Keratinocyte (primary cell): ENCODE measurements around the gene EXOC6B. TPM values are rescaled to one million over a fixed set of nuclear protein-coding genes. Genes with fewer than 3 reads are reported as not detected.

ENCODE experiments used
- DNase-seq: peaks from one replicate; pipeline ENCODE4 v3.0.0-alpha.2; 2011; ENCODE audit warnings: low read depth, missing footprints, low spot score
- FAIRE-seq: peaks from 2 replicates; lab custom pipeline; 2011; peaks lifted over from hg19 to GRCh38; lab: Jason Lieb, UNC
- H2AFZ ChIP-seq: 2 replicates; pipeline ENCODE4 v1.6.0; 2012; ENCODE audit warnings: low read length, control low read depth, inconsistent platforms; ENCODE audit not compliant: control insufficient read depth
- H3K27ac ChIP-seq: 2 replicates; pipeline ENCODE4 v1.5.1; 2011; ENCODE audit warnings: low read length; ENCODE audit not compliant: control insufficient read depth, insufficient read depth
- H3K27me3 ChIP-seq: 3 replicates; pipeline ENCODE4 v1.6.0; 2011; ENCODE audit warnings: low read length; ENCODE audit not compliant: control insufficient read depth, insufficient read depth; ENCODE audit errors: extremely low read depth
- H3K36me3 ChIP-seq, 2 experiments: 2 replicates in 1 of 2; 3 replicates in 1 of 2; pipeline ENCODE4 v1.5.1; 2011; ENCODE audit warnings: low read length in 2 of 2, mild to moderate bottlenecking in 1 of 2; ENCODE audit not compliant: control insufficient read depth in 2 of 2, insufficient read depth in 2 of 2; ENCODE audit errors: extremely low read depth in 1 of 2
- H3K4me1 ChIP-seq: 3 replicates; pipeline ENCODE4 v1.5.1; 2011; ENCODE audit warnings: low read length; ENCODE audit not compliant: control insufficient read depth, insufficient read depth; ENCODE audit errors: extremely low read depth
- H3K4me2 ChIP-seq: 3 replicates; pipeline ENCODE4 v1.6.0; 2011; ENCODE audit warnings: low read depth, low read length; ENCODE audit not compliant: control insufficient read depth, insufficient read depth; ENCODE audit errors: extremely low read depth
- H3K4me3 ChIP-seq, 3 experiments: fragments of 200-600 bp in 1 of 3; sonication (generic) in 1 of 3; 2 replicates in 2 of 3; 3 replicates in 1 of 3; pipeline ENCODE4 v1.5.1; 2011 to 2016; ENCODE audit warnings: low read length in 3 of 3, mild to moderate bottlenecking in 3 of 3, control low read depth in 2 of 3, inconsistent platforms in 1 of 3, low read depth in 1 of 3, mixed read lengths in 1 of 3, mixed run types in 1 of 3, moderate library complexity in 1 of 3; ENCODE audit not compliant: control insufficient read depth in 2 of 3, insufficient read depth in 2 of 3; ENCODE audit errors: extremely low read depth in 1 of 3
- H3K79me2 ChIP-seq: 2 replicates; pipeline ENCODE4 v1.6.0; 2012; ENCODE audit warnings: low read length; ENCODE audit not compliant: control insufficient read depth, insufficient read depth
- H3K9ac ChIP-seq: 3 replicates; pipeline ENCODE4 v1.6.0; 2011; ENCODE audit warnings: low read length; ENCODE audit not compliant: control insufficient read depth, insufficient read depth; ENCODE audit errors: extremely low read depth
- H3K9me1 ChIP-seq: 3 replicates; pipeline ENCODE4 v1.6.0; 2011; ENCODE audit warnings: low read length; ENCODE audit not compliant: control insufficient read depth, insufficient read depth; ENCODE audit errors: extremely low read depth
- H3K9me3 ChIP-seq: 2 replicates; pipeline ENCODE4 v1.5.1; 2012; ENCODE audit warnings: low read depth, low read length; ENCODE audit not compliant: control insufficient read depth
- H4K20me1 ChIP-seq: 3 replicates; pipeline ENCODE4 v1.6.0; 2011; ENCODE audit warnings: low read length; ENCODE audit not compliant: control insufficient read depth, insufficient read depth; ENCODE audit errors: extremely low read depth
- CTCF ChIP-seq, 3 experiments: IDR thresholded peaks in 1 of 3; conservative IDR thresholded peaks in 1 of 3; optimal IDR thresholded peaks in 1 of 3; 2 replicates in 2 of 3; 3 replicates in 1 of 3; pipeline versions ENCODE3 to v1.5.1; 2011; ENCODE audit warnings: low read length in 3 of 3, mild to moderate bottlenecking in 3 of 3, moderate library complexity in 2 of 3, control low read depth in 1 of 3, inconsistent platforms in 1 of 3; ENCODE audit not compliant: insufficient read depth in 2 of 3; ENCODE audit errors: extremely low read depth in 1 of 3
- EZH2 ChIP-seq: IDR thresholded peaks from one replicate; pipeline ENCODE4 v1.6.1; 2012; ENCODE audit warnings: inconsistent platforms, mild to moderate bottlenecking, low read length, moderate library complexity
- dilution Hi-C: fragments of 300-500 bp; cut with MboI; formaldehyde crosslinking; loops from one replicate; pipeline ENCODE4 v1.7.0; 2020; ENCODE audit warnings: low sequenced_read_pairs; ENCODE audit not compliant: extremely low pct_ligation_motif_present
- polyA plus RNA-seq, 5 experiments: library from polyadenylated mRNA; depleted of rRNA in 3 of 5; stranded (reverse) in 3 of 5; stranded (forward) in 1 of 5; unstranded in 1 of 5; fragments of >200 nt; gene quantifications; 1 replicate in 1 of 5; 2 replicates in 3 of 5; 3 replicates in 1 of 5; pipeline versions ENCODE4 v1.2.1 to v1.2.3, GENCODE V29; 2011 to 2012; ENCODE audit warnings: missing spikeins in 2 of 5, low read depth in 1 of 5, low replicate concordance in 1 of 5

EXOC6B gene
- polyA plus RNA-seq, 1 donor (not counting 4 experiments of a cell fraction or from before 2014, with no cell fraction given), result 37.3 TPM

DNA sequence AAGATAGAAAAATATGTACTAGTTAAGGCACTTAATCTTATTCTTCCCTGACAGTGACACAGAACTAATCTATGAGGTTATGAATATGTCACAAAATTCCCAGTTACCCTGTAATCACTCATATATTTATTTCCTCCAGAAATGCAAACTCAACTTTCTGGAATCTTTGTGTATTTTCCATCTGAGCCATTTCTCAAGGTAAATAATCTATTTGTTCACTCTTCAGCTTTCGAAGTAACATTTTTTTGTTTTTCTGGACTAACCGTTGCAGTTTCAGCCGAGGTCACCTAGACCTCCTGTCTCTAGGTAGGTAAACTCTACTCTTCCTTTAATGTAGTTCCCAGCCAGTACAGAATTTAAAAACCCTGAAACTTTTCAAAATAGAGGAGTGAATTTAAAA lies 250.9 kb downstream of the EXOC6B start:
- H4K20me1 ChIP-seq, result no peaks in the 10 kb centered on the region
- H2AFZ ChIP-seq, result no peak overlapping the region
- H3K27ac ChIP-seq, result no peak overlapping the region
- H3K4me2 ChIP-seq, result no peak overlapping the region
- DNase-seq, result no peak
- H3K79me2 ChIP-seq, result no peaks in the 10 kb centered on the region
- H3K27me3 ChIP-seq, result no peaks in the 10 kb centered on the region
- no peak overlapping the region for H3K9ac ChIP-seq
- dilution Hi-C loops, result no loop called here
- FAIRE-seq, result no peak
- no peaks in the 10 kb centered on the region for H3K9me1 ChIP-seq
- no peaks in the 10 kb centered on the region for H3K4me1 ChIP-seq
- no peaks in the 10 kb centered on the region for H3K36me3 ChIP-seq
- H3K9me3 ChIP-seq, result no peaks in the 10 kb centered on the region
- TF ChIP-seq CTCF (optimal IDR thresholded peaks at IDR 0.05 in 1 of 3, IDR thresholded peaks at IDR 0.05 in 1 of 3, conservative IDR thresholded peaks at IDR 0.05 in 1 of 3; ENCODE audit: extremely low read depth in 1 of 3, insufficient read depth in 2 of 3, low read length in 3 of 3) (no peak), EZH2 (no peak)
- H3K4me3 ChIP-seq, result no peak overlapping the region

DNA sequence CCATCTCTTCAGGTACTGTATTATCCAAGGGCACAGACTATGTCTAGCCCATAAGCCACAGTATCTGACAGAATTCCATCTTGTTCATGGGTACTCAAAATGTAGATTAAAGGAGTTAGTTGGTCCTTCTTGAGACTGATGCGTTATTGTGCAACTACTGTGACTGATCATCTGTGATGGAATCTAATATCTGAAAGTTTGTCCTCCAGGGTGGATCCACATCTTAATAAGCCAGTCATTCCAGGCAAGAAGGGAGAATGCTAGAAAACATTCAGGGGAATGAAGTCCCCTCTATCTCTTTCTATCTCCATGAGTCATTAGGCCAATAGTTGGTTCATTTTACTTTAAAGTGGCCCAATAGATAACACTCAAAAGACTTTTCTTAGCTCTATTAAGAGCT lies 252.6 kb downstream of the EXOC6B start:
- Histone ChIP-seq H3K4me2 (no peak overlapping the region), H3K36me3 (no peaks in the 10 kb centered on the region), H2AFZ (no peak overlapping the region), H3K9me3 (no peaks in the 10 kb centered on the region), H3K4me1 (no peaks in the 10 kb centered on the region), H3K79me2 (no peaks in the 10 kb centered on the region), H3K27ac (no peak overlapping the region), H3K9ac (no peak overlapping the region), H3K9me1 (no peaks in the 10 kb centered on the region), H3K4me3 (no peak overlapping the region), H3K27me3 (no peaks in the 10 kb centered on the region), H4K20me1 (no peaks in the 10 kb centered on the region)
- FAIRE-seq (no peak), DNase-seq (no peak)
- dilution Hi-C loops, result no loop called here
- TF ChIP-seq EZH2 (no peak), CTCF (optimal IDR thresholded peaks at IDR 0.05 in 1 of 3, IDR thresholded peaks at IDR 0.05 in 1 of 3, conservative IDR thresholded peaks at IDR 0.05 in 1 of 3; ENCODE audit: extremely low read depth in 1 of 3, insufficient read depth in 2 of 3, low read length in 3 of 3) (no peak)
